WTC11 (cell line): ENCODE data around the gene CCL17. TPM values are rescaled to one million over a fixed set of nuclear protein-coding genes. Genes with fewer than 3 reads are reported as not detected.
A peak's percentile ranks its signal among the peaks of the same experiment; 100 is the strongest.

Experiments
- AR ChIP-seq: fragments of 250-450 bp; sonication (Bioruptor Pico); IDR thresholded peaks from 2 replicates; pipeline ENCODE4 v1.9.0; 2021; ENCODE audit warnings: mild to moderate bottlenecking
- ATF1 ChIP-seq: sonication (generic); formaldehyde crosslinking; IDR thresholded peaks from 2 replicates; pipeline ENCODE4 v1.8.1; 2023; ENCODE audit warnings: mild to moderate bottlenecking, moderate library complexity, missing genetic modification reagents
- ATF2 ChIP-seq: sonication (generic); formaldehyde crosslinking; IDR thresholded peaks from 2 replicates; pipeline ENCODE4 v1.8.1; 2022; ENCODE audit warnings: low read depth, missing genetic modification reagents, borderline replicate concordance
- CREM ChIP-seq: sonication (generic); formaldehyde crosslinking; IDR thresholded peaks from 2 replicates; pipeline ENCODE4 v1.8.1; 2022; ENCODE audit warnings: mild to moderate bottlenecking, missing genetic modification reagents, moderate library complexity
- E2F1 ChIP-seq: sonication (generic); formaldehyde crosslinking; IDR thresholded peaks from 2 replicates; pipeline ENCODE4 v1.8.0; 2022; ENCODE audit warnings: mild to moderate bottlenecking, missing genetic modification reagents
- E2F4 ChIP-seq: sonication (generic); formaldehyde crosslinking; IDR thresholded peaks from 2 replicates; pipeline ENCODE4 v1.8.1; 2022; ENCODE audit warnings: low read depth, mild to moderate bottlenecking, moderate library complexity, missing genetic modification reagents, borderline replicate concordance
- ERG ChIP-seq: fragments of 250-450 bp; sonication (Bioruptor Pico); IDR thresholded peaks from 2 replicates; pipeline ENCODE4 v1.8.0; 2021; ENCODE audit warnings: mild to moderate bottlenecking
- ETV6 ChIP-seq: sonication (generic); formaldehyde crosslinking; IDR thresholded peaks from 2 replicates; pipeline ENCODE4 v1.8.1; 2022; ENCODE audit warnings: mild to moderate bottlenecking, missing genetic modification reagents
- GRHL2 ChIP-seq: fragments of 250-450 bp; sonication (Bioruptor Pico); IDR thresholded peaks from 2 replicates; pipeline ENCODE4 v1.8.0; 2022; ENCODE audit warnings: mild to moderate bottlenecking, moderate library complexity; ENCODE audit not compliant: insufficient replicate concordance, severe bottlenecking
- GTF2I ChIP-seq: fragments of 250-450 bp; sonication (Bioruptor Pico); conservative IDR thresholded peaks from 2 replicates; pipeline ENCODE4 v1.4.0; 2021; ENCODE audit warnings: mild to moderate bottlenecking
- IRF1 ChIP-seq: sonication (generic); formaldehyde crosslinking; IDR thresholded peaks from 2 replicates; pipeline ENCODE4 v1.8.0; 2023; ENCODE audit warnings: missing genetic modification reagents
- JAZF1 ChIP-seq: fragments of 250-450 bp; sonication (Bioruptor Pico); IDR thresholded peaks from 2 replicates; pipeline ENCODE4 v1.9.0; 2021; ENCODE audit warnings: moderate library complexity, mild to moderate bottlenecking, inconsistent platforms
- NFYB ChIP-seq: sonication (generic); formaldehyde crosslinking; conservative IDR thresholded peaks from 2 replicates; pipeline ENCODE4 v1.8.0; 2022; ENCODE audit warnings: low read depth, missing genetic modification reagents
- PRDM15 ChIP-seq: sonication (generic); formaldehyde crosslinking; IDR thresholded peaks from 2 replicates; pipeline ENCODE4 v1.8.0; 2022; ENCODE audit warnings: missing genetic modification reagents
- RELA ChIP-seq: sonication (generic); formaldehyde crosslinking; IDR thresholded peaks from 2 replicates; pipeline ENCODE4 v1.8.1; 2022; ENCODE audit warnings: missing genetic modification reagents, mild to moderate bottlenecking, borderline replicate concordance
- TEAD4 ChIP-seq: sonication (generic); formaldehyde crosslinking; IDR thresholded peaks from 2 replicates; pipeline ENCODE4 v1.8.0; 2022; ENCODE audit warnings: mild to moderate bottlenecking, missing genetic modification reagents
- ZBTB21 ChIP-seq: sonication (generic); formaldehyde crosslinking; IDR thresholded peaks from 2 replicates; pipeline ENCODE4 v1.8.1; 2023; ENCODE audit warnings: mild to moderate bottlenecking, missing genetic modification reagents, borderline replicate concordance
- ZMAT4 ChIP-seq: fragments of 250-450 bp; sonication (Bioruptor Pico); IDR thresholded peaks from 2 replicates; pipeline ENCODE4 v1.9.0; 2021; ENCODE audit warnings: mild to moderate bottlenecking
- ZNF121 ChIP-seq: sonication (generic); formaldehyde crosslinking; IDR thresholded peaks from 2 replicates; pipeline ENCODE4 v1.8.0; 2023; ENCODE audit warnings: missing genetic modification reagents
- ZNF425 ChIP-seq: fragments of 250-450 bp; sonication (Bioruptor Pico); conservative IDR thresholded peaks from 2 replicates; pipeline ENCODE4 v1.9.0; 2021; ENCODE audit warnings: mild to moderate bottlenecking
- ZNF512 ChIP-seq: sonication (generic); formaldehyde crosslinking; IDR thresholded peaks from 2 replicates; pipeline ENCODE4 v1.8.1; 2022; ENCODE audit warnings: missing genetic modification reagents, borderline replicate concordance
- total RNA-seq: library from RNA; stranded (reverse); gene quantifications from 3 replicates; pipeline ENCODE4 v1.2.3, GENCODE V29; 2021

Gene CCL17
- total RNA-seq, 1 experiment from 2014 or later = not detected

- TF ChIP-seq AR (CRISPR knock-in tag) (no peak), ATF1 (peak; percentile 75; the same call in 1 of the 2 replicates), TEAD4 (CRISPR knock-in tag) (no peak), ETV6 (CRISPR knock-in tag) (peak; percentile 94), GRHL2 (CRISPR knock-in tag) (no peak), ATF2 (CRISPR knock-in tag) (no peak), ZNF425 (no peak), RELA (CRISPR knock-in tag) (peak; percentile 39; the same call in 1 of the 2 replicates), E2F1 (CRISPR knock-in tag) (no peak), IRF1 (no peak), ZNF121 (CRISPR knock-in tag) (no peak), GTF2I (no peak), PRDM15 (CRISPR knock-in tag) (no peak), NFYB (CRISPR knock-in tag) (no peak), CREM (CRISPR knock-in tag) (peak; percentile 90), JAZF1 (CRISPR knock-in tag) (no peak), E2F4 (CRISPR knock-in tag) (no peak), ERG (CRISPR knock-in tag) (no peak), ZNF512 (no peak), ZMAT4 (CRISPR knock-in tag) (no peak), ZBTB21 (CRISPR knock-in tag) (peak; percentile 89)
Observed at GRCh38 chr16:57447186-57447962, 42.8 kb downstream of the CCL17 start, which contains the start of the genes CIAPIN1 and COQ9 (continued).
